ENCODE data around the gene TRIP12.

DNA sequence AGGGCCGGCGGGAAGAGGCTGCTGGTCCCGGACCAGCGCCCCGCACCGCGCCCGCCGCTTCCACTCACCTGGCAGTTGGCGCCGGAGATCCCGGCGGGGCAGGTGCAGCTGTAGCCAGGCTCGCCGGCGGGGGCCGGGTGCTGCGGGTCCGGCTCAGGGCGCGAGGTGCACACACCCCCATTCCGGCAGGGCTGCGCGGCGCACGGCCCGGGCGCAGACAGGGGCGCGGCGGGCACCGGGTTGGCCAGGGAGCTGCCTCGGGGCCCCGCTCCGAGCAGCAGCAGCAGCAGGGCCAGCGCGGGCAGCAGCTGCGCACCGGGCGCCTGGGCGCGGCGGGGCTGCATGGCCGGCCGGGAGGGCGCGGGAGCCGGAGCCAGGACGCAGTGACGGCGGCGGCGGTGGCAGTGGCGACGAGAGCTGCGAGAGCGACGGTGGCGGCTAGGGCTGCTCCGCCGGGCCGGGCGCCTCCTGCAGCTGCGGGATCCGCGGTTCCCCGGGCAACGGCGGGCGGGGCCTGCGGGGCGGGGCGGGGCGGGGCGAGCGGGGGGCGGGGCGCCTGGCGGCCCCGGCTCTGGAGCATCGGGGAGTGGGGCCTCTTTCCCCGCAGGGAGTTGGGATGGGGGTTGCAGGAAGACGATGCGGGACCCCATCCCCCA, 207.6 kb downstream of the TRIP12 start, which contains the start of gene DNER:
- TF ChIP-seq, protein P1, sequence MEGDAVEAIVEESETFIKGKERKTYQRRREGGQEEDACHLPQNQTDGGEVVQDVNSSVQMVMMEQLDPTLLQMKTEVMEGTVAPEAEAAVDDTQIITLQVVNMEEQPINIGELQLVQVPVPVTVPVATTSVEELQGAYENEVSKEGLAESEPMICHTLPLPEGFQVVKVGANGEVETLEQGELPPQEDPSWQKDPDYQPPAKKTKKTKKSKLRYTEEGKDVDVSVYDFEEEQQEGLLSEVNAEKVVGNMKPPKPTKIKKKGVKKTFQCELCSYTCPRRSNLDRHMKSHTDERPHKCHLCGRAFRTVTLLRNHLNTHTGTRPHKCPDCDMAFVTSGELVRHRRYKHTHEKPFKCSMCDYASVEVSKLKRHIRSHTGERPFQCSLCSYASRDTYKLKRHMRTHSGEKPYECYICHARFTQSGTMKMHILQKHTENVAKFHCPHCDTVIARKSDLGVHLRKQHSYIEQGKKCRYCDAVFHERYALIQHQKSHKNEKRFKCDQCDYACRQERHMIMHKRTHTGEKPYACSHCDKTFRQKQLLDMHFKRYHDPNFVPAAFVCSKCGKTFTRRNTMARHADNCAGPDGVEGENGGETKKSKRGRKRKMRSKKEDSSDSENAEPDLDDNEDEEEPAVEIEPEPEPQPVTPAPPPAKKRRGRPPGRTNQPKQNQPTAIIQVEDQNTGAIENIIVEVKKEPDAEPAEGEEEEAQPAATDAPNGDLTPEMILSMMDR (IDR thresholded peaks at IDR 0.05; ENCODE audit: insufficient read depth, low read length, poor library complexity, severe bottlenecking): no peak
- TF ChIP-seq EZH2phosphoT487 (conservative IDR thresholded peaks at IDR 0.05; ENCODE audit: low read length): no peak
